ENCODE measurements around the gene SELENOM. TPM values are rescaled to one million over a fixed set of nuclear protein-coding genes. Genes with fewer than 3 reads are reported as not detected.

Gene SELENOM
- total and polyA plus RNA-seq, 2 of the 8 experiments (the other 6 are each of a cell fraction or from before 2014, with no cell fraction given): 22.7 to 40.0 TPM

GRCh38 chr22:31130873-31131272 is 23.5 kb upstream of the SELENOM start:
- Histone ChIP-seq H3K9ac (replicated peaks in 1 of 4; ENCODE audit: extremely low read depth in 1 of 4, low read depth in 3 of 4, low read length in 3 of 4) (no peak overlapping the region), H3K18ac (ENCODE audit: extremely low read depth, low read length) (no peak overlapping the region), H3K4me1 (replicated peaks in 1 of 4; ENCODE audit: control insufficient read depth in 3 of 4, insufficient read depth in 4 of 4, low read length in 3 of 4) (peaks cover 0 to 20% (median 7%) of the 10 kb centered on the region in 4 experiments; a peak in 6 of 7 replicates), H3K23me2 (ENCODE audit: low read depth, low read length) (no peaks in the 10 kb centered on the region; the same call in 1 of the 2 replicates), H2AFZ (ENCODE audit: low read length) (no peak overlapping the region), H3K9me3 (ENCODE audit: insufficient read depth in 2 of 2, low read depth in 1 of 2, low read length in 1 of 2) (no peaks in the 10 kb centered on the region), H2BK20ac (ENCODE audit: low read length) (no peak overlapping the region), H2BK5ac (ENCODE audit: low read depth, low read length) (no peak overlapping the region), H3K4me3 (ENCODE audit: extremely low read depth in 1 of 4, insufficient read depth in 2 of 4, low read depth in 3 of 4, low read length in 4 of 4) (no peak overlapping the region), H3K27ac (ENCODE audit: low read depth, low read length) (no peak overlapping the region), H3K56ac (replicated peaks; ENCODE audit: insufficient read length, low read depth, low read length) (no peak overlapping the region), H3K4ac (replicated peaks; ENCODE audit: insufficient read length, low read depth, low read length) (no peak overlapping the region), H3K36me3 (ENCODE audit: control insufficient read depth in 2 of 4, insufficient read depth in 4 of 4, low read length in 3 of 4) (peaks cover 4 to 16% (median 14%) of the 10 kb centered on the region in 4 experiments; a peak in 7 of 8 replicates), H2BK15ac (ENCODE audit: low read length) (no peak overlapping the region), H4K8ac (ENCODE audit: extremely low read depth, insufficient read depth, low read length) (no peak overlapping the region; the same call in 1 of the 2 replicates), H2BK120ac (replicated peaks; ENCODE audit: low read depth, low read length) (no peak overlapping the region), H3K27me3 (replicated peaks in 1 of 4; ENCODE audit: control insufficient read depth in 3 of 4, extremely low read depth in 1 of 4, insufficient read depth in 3 of 4, low read length in 3 of 4) (no peaks in the 10 kb centered on the region), H2AK5ac (ENCODE audit: low read depth, low read length) (no peak overlapping the region), H4K91ac (replicated peaks; ENCODE audit: insufficient read length, low read length) (no peak overlapping the region), H4K20me1 (replicated peaks in 1 of 2; ENCODE audit: control insufficient read depth in 1 of 2, insufficient read depth in 2 of 2, low read length in 2 of 2) (peaks cover 0 to 9% of the 10 kb centered on the region in 2 experiments), H4K5ac (ENCODE audit: insufficient read length, low read depth, low read length) (no peak overlapping the region), H3K4me2 (ENCODE audit: insufficient read depth in 1 of 2, low read depth in 2 of 2, low read length in 2 of 2) (no peak overlapping the region), H3K79me2 (ENCODE audit: control insufficient read depth in 1 of 2, insufficient read depth in 2 of 2, low read length in 2 of 2) (no peaks in the 10 kb centered on the region), H3K14ac (ENCODE audit: insufficient read length) (no peak overlapping the region), H2BK12ac (ENCODE audit: low read depth, low read length) (no peak overlapping the region), H3K23ac (ENCODE audit: insufficient read length) (no peak overlapping the region), H3K79me1 (ENCODE audit: low read depth, low read length) (no peaks in the 10 kb centered on the region)
- TF ChIP-seq PHF8 (conservative IDR thresholded peaks at IDR 0.05; ENCODE audit: low read depth, low read length) (no peak), RAD21 (IDR thresholded peaks at IDR 0.05 in 1 of 2, conservative IDR thresholded peaks at IDR 0.05 in 1 of 2; ENCODE audit: low read depth in 2 of 2, low read length in 2 of 2) (no peak), BCL11A (IDR thresholded peaks at IDR 0.05; ENCODE audit: low read depth in 2 of 2, low read length in 2 of 2) (no peak), POU5F1 (IDR thresholded peaks at IDR 0.05; ENCODE audit: low read depth, low read length) (no peak), EP300 (IDR thresholded peaks at IDR 0.05; ENCODE audit: borderline replicate concordance in 1 of 2, low read depth in 2 of 2, low read length in 2 of 2) (no peak), FOSL1 (IDR thresholded peaks at IDR 0.05; ENCODE audit: insufficient read depth, low read depth, low read length) (no peak), MAFK (IDR thresholded peaks at IDR 0.05; ENCODE audit: low read depth, low read length) (no peak), SP4 (IDR thresholded peaks at IDR 0.05; ENCODE audit: low read length) (no peak)
- FAIRE-seq (no peak), DNase-seq (ENCODE audit: low read depth in 1 of 2, low spot score in 2 of 2) (no peak)
- ChIA-PET CTCF (ENCODE audit: partially characterized antibody) (interaction anchor here (0.6 to 1.4 kb wide), 7 partner anchors 9 to 155 kb away, joined by 3 to 4 read pairs (median 3); partner anchors contain the start of gene PLA2G3), POLR2A (ENCODE audit: partially characterized antibody) (interaction anchor here (2.9 kb wide), 1 partner anchor 9 kb away, joined by 12 read pairs; the partner anchor contains the start of gene PLA2G3)
- WGBS, 2 experiments (ENCODE audit: extremely low coverage in 1 of 2, insufficient coverage in 1 of 2, insufficient read length in 1 of 2, insufficient replicate concordance in 2 of 2, low coverage in 1 of 2, low lambda C conversion rate in 2 of 2, missing lambda C conversion rate in 1 of 2): 81% methylated on average over 2 of the region's 2 CpGs; no CpG with 5 or more reads in 1 of the 2 experiments
